Measurements from ENCODE around the gene PFDN4.
A peak's percentile ranks its signal among the peaks of the same experiment; 100 is the strongest.

PFDN4 gene

GRCh38 chr20:54165014-54165413 lies 42.9 kb upstream of the PFDN4 start:
- H3K9me3 ChIP-seq (ENCODE audit: control insufficient read depth, insufficient read depth, low read depth, low read length) = no peaks in the 10 kb centered on the region
- ChIA-PET CTCF (interaction anchor here (0.6 kb wide), 1 partner anchor 1822 kb away, joined by 3 read pairs; no protein-coding TSS in a partner anchor), POLR2A (no interaction called here)
- H3K36me3 ChIP-seq (ENCODE audit: control insufficient read depth in 2 of 2, insufficient read depth in 1 of 2, low read length in 2 of 2) = no peaks in the 10 kb centered on the region
- TF ChIP-seq ZNF19 (tag by site-specific recombination; IDR thresholded peaks at IDR 0.05; ENCODE audit: low read depth) (no peak), ZNF777 (tag by site-specific recombination; IDR thresholded peaks at IDR 0.05; ENCODE audit: borderline replicate concordance) (no peak), ZNF274 (IDR thresholded peaks at IDR 0.05; ENCODE audit: low read length) (no peak), ZNF274 (tag by site-specific recombination; IDR thresholded peaks at IDR 0.05; ENCODE audit: borderline replicate concordance) (no peak), ZNF513 (tag by site-specific recombination; IDR thresholded peaks at IDR 0.05) (no peak), ZFHX2 (tag by site-specific recombination; conservative IDR thresholded peaks at IDR 0.05) (no peak), ZNF654 (tag by site-specific recombination; IDR thresholded peaks at IDR 0.05; ENCODE audit: low read depth) (no peak), ZNF175 (tag by site-specific recombination; IDR thresholded peaks at IDR 0.05) (no peak)
- no peak overlapping the region for H3K4me3 ChIP-seq (ENCODE audit: low read depth, low read length)
- H3K4me1 ChIP-seq (ENCODE audit: control insufficient read depth, insufficient read depth, low read length) = peaks cover 9% of the 10 kb centered on the region; the same call in 1 of the 2 replicates
- H3K27ac ChIP-seq (ENCODE audit: extremely low read depth, low read depth, low read length) = no peak overlapping the region

GRCh38 chr20:54165803-54166202 lies 42.1 kb upstream of the PFDN4 start:
- TF ChIP-seq, protein P1, sequence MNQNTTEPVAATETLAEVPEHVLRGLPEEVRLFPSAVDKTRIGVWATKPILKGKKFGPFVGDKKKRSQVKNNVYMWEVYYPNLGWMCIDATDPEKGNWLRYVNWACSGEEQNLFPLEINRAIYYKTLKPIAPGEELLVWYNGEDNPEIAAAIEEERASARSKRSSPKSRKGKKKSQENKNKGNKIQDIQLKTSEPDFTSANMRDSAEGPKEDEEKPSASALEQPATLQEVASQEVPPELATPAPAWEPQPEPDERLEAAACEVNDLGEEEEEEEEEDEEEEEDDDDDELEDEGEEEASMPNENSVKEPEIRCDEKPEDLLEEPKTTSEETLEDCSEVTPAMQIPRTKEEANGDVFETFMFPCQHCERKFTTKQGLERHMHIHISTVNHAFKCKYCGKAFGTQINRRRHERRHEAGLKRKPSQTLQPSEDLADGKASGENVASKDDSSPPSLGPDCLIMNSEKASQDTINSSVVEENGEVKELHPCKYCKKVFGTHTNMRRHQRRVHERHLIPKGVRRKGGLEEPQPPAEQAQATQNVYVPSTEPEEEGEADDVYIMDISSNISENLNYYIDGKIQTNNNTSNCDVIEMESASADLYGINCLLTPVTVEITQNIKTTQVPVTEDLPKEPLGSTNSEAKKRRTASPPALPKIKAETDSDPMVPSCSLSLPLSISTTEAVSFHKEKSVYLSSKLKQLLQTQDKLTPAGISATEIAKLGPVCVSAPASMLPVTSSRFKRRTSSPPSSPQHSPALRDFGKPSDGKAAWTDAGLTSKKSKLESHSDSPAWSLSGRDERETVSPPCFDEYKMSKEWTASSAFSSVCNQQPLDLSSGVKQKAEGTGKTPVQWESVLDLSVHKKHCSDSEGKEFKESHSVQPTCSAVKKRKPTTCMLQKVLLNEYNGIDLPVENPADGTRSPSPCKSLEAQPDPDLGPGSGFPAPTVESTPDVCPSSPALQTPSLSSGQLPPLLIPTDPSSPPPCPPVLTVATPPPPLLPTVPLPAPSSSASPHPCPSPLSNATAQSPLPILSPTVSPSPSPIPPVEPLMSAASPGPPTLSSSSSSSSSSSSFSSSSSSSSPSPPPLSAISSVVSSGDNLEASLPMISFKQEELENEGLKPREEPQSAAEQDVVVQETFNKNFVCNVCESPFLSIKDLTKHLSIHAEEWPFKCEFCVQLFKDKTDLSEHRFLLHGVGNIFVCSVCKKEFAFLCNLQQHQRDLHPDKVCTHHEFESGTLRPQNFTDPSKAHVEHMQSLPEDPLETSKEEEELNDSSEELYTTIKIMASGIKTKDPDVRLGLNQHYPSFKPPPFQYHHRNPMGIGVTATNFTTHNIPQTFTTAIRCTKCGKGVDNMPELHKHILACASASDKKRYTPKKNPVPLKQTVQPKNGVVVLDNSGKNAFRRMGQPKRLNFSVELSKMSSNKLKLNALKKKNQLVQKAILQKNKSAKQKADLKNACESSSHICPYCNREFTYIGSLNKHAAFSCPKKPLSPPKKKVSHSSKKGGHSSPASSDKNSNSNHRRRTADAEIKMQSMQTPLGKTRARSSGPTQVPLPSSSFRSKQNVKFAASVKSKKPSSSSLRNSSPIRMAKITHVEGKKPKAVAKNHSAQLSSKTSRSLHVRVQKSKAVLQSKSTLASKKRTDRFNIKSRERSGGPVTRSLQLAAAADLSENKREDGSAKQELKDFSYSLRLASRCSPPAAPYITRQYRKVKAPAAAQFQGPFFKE (tag by site-specific recombination; IDR thresholded peaks at IDR 0.05; ENCODE audit: borderline replicate concordance) = no peak
- no peak for TF ChIP-seq ZNF529 (tag by site-specific recombination; IDR thresholded peaks at IDR 0.05; ENCODE audit: insufficient replicate concordance)
- TF ChIP-seq PRDM1 (tag by site-specific recombination; IDR thresholded peaks at IDR 0.05) = 0 out of 2 replicates have a peak, but pooled peaks have one; percentile 13
- POLR2A ChIA-PET = no interaction called here
- no peak overlapping the region for H3K27ac ChIP-seq (ENCODE audit: extremely low read depth, low read depth, low read length)
- peaks cover 16% of the 10 kb centered on the region for H3K4me1 ChIP-seq (ENCODE audit: control insufficient read depth, insufficient read depth, low read length)
- H3K36me3 ChIP-seq (ENCODE audit: control insufficient read depth in 2 of 2, insufficient read depth in 1 of 2, low read length in 2 of 2) = no peaks in the 10 kb centered on the region
- no peak overlapping the region for H3K4me3 ChIP-seq (ENCODE audit: low read depth, low read length)
- CTCF ChIA-PET = interaction anchor here (0.6 to 0.9 kb wide), 2 partner anchors 33 to 1823 kb away, joined by 3 to 7 read pairs; no protein-coding TSS in a partner anchor
- H3K9me3 ChIP-seq (ENCODE audit: control insufficient read depth, insufficient read depth, low read depth, low read length) = no peaks in the 10 kb centered on the region

GRCh38 chr20:54166987-54167662 lies 40.8 kb upstream of the PFDN4 start:
- H3K4me3 ChIP-seq (ENCODE audit: low read depth, low read length) = no peak overlapping the region
- H3K27ac ChIP-seq (ENCODE audit: extremely low read depth, low read depth, low read length) = no peak overlapping the region
- no peaks in the 10 kb centered on the region for H3K9me3 ChIP-seq (ENCODE audit: control insufficient read depth, insufficient read depth, low read depth, low read length)
- ChIA-PET POLR2A (no interaction called here), CTCF (interaction anchor here (0.9 to 1.8 kb wide), 3 partner anchors 32 to 64 kb away, joined by 3 to 7 read pairs (median 5); no protein-coding TSS in a partner anchor)
- H3K36me3 ChIP-seq (ENCODE audit: control insufficient read depth in 2 of 2, insufficient read depth in 1 of 2, low read length in 2 of 2) = no peaks in the 10 kb centered on the region
- peaks cover 17% of the 10 kb centered on the region for H3K4me1 ChIP-seq (ENCODE audit: control insufficient read depth, insufficient read depth, low read length)
- peak; percentile 55 for TF ChIP-seq WT1 (tag by site-specific recombination; IDR thresholded peaks at IDR 0.05)
- no peak for TF ChIP-seq HOXD13 (CRISPR knock-in tag; IDR thresholded peaks at IDR 0.05; ENCODE audit: borderline replicate concordance)
- TF ChIP-seq PRDM6 (tag by site-specific recombination; IDR thresholded peaks at IDR 0.05) = peak; percentile 58
- TF ChIP-seq ZNF555 (tag by site-specific recombination; conservative IDR thresholded peaks at IDR 0.05) = no peak
- TF ChIP-seq ZNF544 (tag by site-specific recombination; IDR thresholded peaks at IDR 0.05) = no peak
- no peak for TF ChIP-seq AEBP2 (tag by site-specific recombination; IDR thresholded peaks at IDR 0.05; ENCODE audit: borderline replicate concordance)
- TF ChIP-seq ZNF626 (tag by site-specific recombination; IDR thresholded peaks at IDR 0.05) = no peak
- no peak for TF ChIP-seq ZNF19 (tag by site-specific recombination; IDR thresholded peaks at IDR 0.05; ENCODE audit: low read depth)

Measured in HEK293 (cell line).